Vagina (tissue), 2 donors: Measurements from ENCODE around the gene CDKL1. TPM values are rescaled to one million over a fixed set of nuclear protein-coding genes. Genes with fewer than 3 reads are reported as not detected.
"Not testable (repeated sequence)": the region's sequence is repeated elsewhere in the genome, so short reads cannot be mapped to it uniquely, and the experiment has no call there.

Source experiments
- DNase-seq, 2 donors: peaks; one replicate each; pipeline ENCODE4 v3.0.0-alpha.2; 2017; ENCODE audit errors: extremely low spot score in 2 of 2
- H3K27ac ChIP-seq: fragments of 200-600 bp; sonication (generic); one replicate; pipeline ENCODE4 v1.5.1; 2019
- H3K27me3 ChIP-seq: fragments of 200-600 bp; sonication (generic); one replicate; pipeline ENCODE4 v1.5.1; 2019
- H3K36me3 ChIP-seq, 2 donors: fragments of 200-600 bp; sonication (generic); one replicate each; pipeline ENCODE4 v1.5.1; 2017 to 2019
- H3K4me1 ChIP-seq: fragments of 200-600 bp; sonication (generic); one replicate; pipeline ENCODE4 v1.5.1; 2019
- H3K4me3 ChIP-seq, 2 donors: fragments of 200-600 bp; sonication (generic); 1 replicate in 1 of 2; 2 replicates in 1 of 2; pipeline ENCODE4 v1.5.1; 2016 to 2019
- H3K9me3 ChIP-seq: fragments of 200-600 bp; sonication (generic); one replicate; pipeline ENCODE4 v1.5.1; 2019
- CTCF ChIP-seq, 3 experiments: fragments of 450-650 bp in 2 of 3; fragments of 200-600 bp in 1 of 3; sonication (generic) in 1 of 3; IDR thresholded peaks; one replicate each; pipeline ENCODE4 v1.5.1; 2017 to 2019; ENCODE audit warnings: antibody characterized with exemption in 3 of 3, mild to moderate bottlenecking in 2 of 3, moderate library complexity in 2 of 3
- POLR2A ChIP-seq, 2 donors: fragments of 450-650 bp; IDR thresholded peaks; one replicate each; pipeline ENCODE4 v1.6.1; 2017; ENCODE audit warnings: antibody characterized with exemption in 2 of 2, mild to moderate bottlenecking in 2 of 2, moderate library complexity in 2 of 2
- POLR2AphosphoS5 ChIP-seq, 2 donors: sonication (generic); formaldehyde crosslinking; IDR thresholded peaks; one replicate each; pipeline ENCODE4 v1.9.0; 2017; ENCODE audit warnings: antibody characterized with exemption in 2 of 2, mild to moderate bottlenecking in 2 of 2, low read depth in 1 of 2; ENCODE audit not compliant: insufficient read depth in 1 of 2
- intact Hi-C: fragments of 100-400 bp; cut with DNase I; formaldehyde crosslinking; loops from one replicate; pipeline ENCODE4 v1.15.1; 2023
- total RNA-seq: library from RNA; depleted of rRNA; stranded (reverse); fragments of >200 nt; gene quantifications from one replicate; pipeline ENCODE4 v1.2.3, GENCODE V29; 2016

CDKL1 gene
- total RNA-seq, 1 donor from 2014 or later: 30.7 TPM

GRCh38 chr14:50359631-50360030 lies 37.0 kb downstream of the CDKL1 start:
- no peaks in the 10 kb centered on the region for H3K27me3 ChIP-seq
- peaks cover 19% of the 10 kb centered on the region for H3K4me1 ChIP-seq
- no peak for DNase-seq
- intact Hi-C loops: no loop called here
- peaks cover 0 to 6% of the 10 kb centered on the region in 2 donors for H3K36me3 ChIP-seq
- TF ChIP-seq POLR2AphosphoS5 (IDR thresholded peaks at IDR 0.05; ENCODE audit: insufficient read depth in 1 of 2, low read depth in 1 of 2) (no peak), CTCF (IDR thresholded peaks at IDR 0.05) (no peak), POLR2A (IDR thresholded peaks at IDR 0.05) (no peak)
- no peak overlapping the region for H3K27ac ChIP-seq
- no peak overlapping the region for H3K4me3 ChIP-seq
- H3K9me3 ChIP-seq: no peaks in the 10 kb centered on the region

- TF ChIP-seq CTCF (IDR thresholded peaks at IDR 0.05) (no peak), POLR2AphosphoS5 (IDR thresholded peaks at IDR 0.05; ENCODE audit: insufficient read depth in 1 of 2, low read depth in 1 of 2) (no peak), POLR2A (IDR thresholded peaks at IDR 0.05) (no peak)
- no peak for DNase-seq
- intact Hi-C loops: no loop called here
- peaks cover 1% of the 10 kb centered on the region for H3K4me1 ChIP-seq
- no peaks in the 10 kb centered on the region for H3K9me3 ChIP-seq
- no peak overlapping the region for H3K27ac ChIP-seq
- H3K27me3 ChIP-seq: no peaks in the 10 kb centered on the region
- no peak overlapping the region for H3K4me3 ChIP-seq
- H3K36me3 ChIP-seq: peaks cover 0 to 6% of the 10 kb centered on the region in 2 donors
Measured at GRCh38 chr14:50357753-50358395, 38.8 kb downstream of the CDKL1 start.

GRCh38 chr14:50357124-50357523 lies 39.6 kb downstream of the CDKL1 start:
- no peak for DNase-seq
- TF ChIP-seq POLR2AphosphoS5 (IDR thresholded peaks at IDR 0.05; ENCODE audit: insufficient read depth in 1 of 2, low read depth in 1 of 2) (no peak), CTCF (IDR thresholded peaks at IDR 0.05) (no peak), POLR2A (IDR thresholded peaks at IDR 0.05) (no peak)
- H3K36me3 ChIP-seq: peaks cover 0 to 6% of the 10 kb centered on the region in 2 donors
- H3K4me3 ChIP-seq: no peak overlapping the region
- H3K27me3 ChIP-seq: no peaks in the 10 kb centered on the region
- intact Hi-C loops: no loop called here
- H3K9me3 ChIP-seq: no peaks in the 10 kb centered on the region
- H3K4me1 ChIP-seq: no peaks in the 10 kb centered on the region
- no peak overlapping the region for H3K27ac ChIP-seq

GRCh38 chr14:50356283-50356682 lies 40.4 kb downstream of the CDKL1 start:
- intact Hi-C loops, H3K9me3 ChIP-seq, H3K36me3 ChIP-seq, H3K4me3 ChIP-seq, H3K27ac ChIP-seq, H3K27me3 ChIP-seq, DNase-seq, H3K4me1 ChIP-seq: not testable (repeated sequence)

- H3K9me3 ChIP-seq: no peaks in the 10 kb centered on the region
- no peak for TF ChIP-seq CTCF (IDR thresholded peaks at IDR 0.05)
- TF ChIP-seq POLR2A (IDR thresholded peaks at IDR 0.05): no peak
- TF ChIP-seq POLR2AphosphoS5 (IDR thresholded peaks at IDR 0.05; ENCODE audit: insufficient read depth in 1 of 2, low read depth in 1 of 2): no peak
- peaks cover 8% of the 10 kb centered on the region for H3K4me1 ChIP-seq
- H3K27ac ChIP-seq: no peak overlapping the region
- no peak overlapping the region for H3K4me3 ChIP-seq
- H3K27me3 ChIP-seq: no peaks in the 10 kb centered on the region
- intact Hi-C loops: no loop called here
- DNase-seq: no peak
- peaks cover 0 to 6% of the 10 kb centered on the region in 2 donors for H3K36me3 ChIP-seq
Measured at GRCh38 chr14:50355692-50356091, 41.0 kb downstream of the CDKL1 start.
